DMS53 treated with DMSO at 0.1 percent for 48 hours (cell line): ENCODE results near the gene CDH12.
"Not testable (repeated sequence)": the region's sequence is repeated elsewhere in the genome, so short reads cannot be mapped to it uniquely, and the experiment has no call there.

ENCODE experiments used
- DNase-seq: peaks from one replicate; lab custom pipeline; 2025; ENCODE audit not compliant: unreplicated experiment; lab: John Stamatoyannopoulos, UW

Gene CDH12

GRCh38 chr5:22053195-22053594, 799.9 kb downstream of the CDH12 start:
- DNase-seq = no peak

GRCh38 chr5:22051881-22052280, 801.3 kb downstream of the CDH12 start:
- DNase-seq = no peak

- no peak for DNase-seq
These were observed 802.2 kb downstream of the CDH12 start for GRCh38 chr5:22050931-22051330.

- no peak for DNase-seq
These were observed 808.9 kb downstream of the CDH12 start for GRCh38 chr5:22044229-22044628.

- DNase-seq = no peak
These were observed 817.1 kb downstream of the CDH12 start for GRCh38 chr5:22036061-22036460.

GRCh38 chr5:22033066-22033465, 820.1 kb downstream of the CDH12 start:
- no peak for DNase-seq

GRCh38 chr5:22023784-22024183, 829.4 kb downstream of the CDH12 start:
- no peak for DNase-seq

- not testable (repeated sequence) for DNase-seq
These were observed 840.3 kb downstream of the CDH12 start for GRCh38 chr5:22012893-22013292.

- not testable (repeated sequence) for DNase-seq
These were observed 842.3 kb downstream of the CDH12 start for GRCh38 chr5:22010808-22011207.

- DNase-seq = not testable (repeated sequence)
These were observed 852.0 kb downstream of the CDH12 start for GRCh38 chr5:22001097-22001496.

GRCh38 chr5:21985799-21986198, 867.3 kb downstream of the CDH12 start:
- DNase-seq = not testable (repeated sequence)

GRCh38 chr5:21951571-21951970, 901.6 kb downstream of the CDH12 start:
- DNase-seq = not testable (repeated sequence)

GRCh38 chr5:21931116-21931515, 922.0 kb downstream of the CDH12 start:
- no peak for DNase-seq

GRCh38 chr5:21919414-21920022, 933.6 kb downstream of the CDH12 start:
- DNase-seq = peak; percentile 26

GRCh38 chr5:21918451-21918850, 934.7 kb downstream of the CDH12 start:
- DNase-seq = no peak

- DNase-seq = no peak
These were observed 942.4 kb downstream of the CDH12 start for GRCh38 chr5:21910731-21911130.

- DNase-seq = no peak
These were observed 957.3 kb downstream of the CDH12 start for GRCh38 chr5:21895766-21896350.

- DNase-seq = no peak
These were observed 960.0 kb downstream of the CDH12 start for GRCh38 chr5:21893161-21893560.

GRCh38 chr5:21889581-21889980, 963.6 kb downstream of the CDH12 start:
- no peak for DNase-seq

GRCh38 chr5:21882074-21882745, 970.9 kb downstream of the CDH12 start:
- no peak for DNase-seq

- DNase-seq = no peak
These were observed 973.0 kb downstream of the CDH12 start for GRCh38 chr5:21880164-21880563.

- DNase-seq = peak; percentile 26
These were observed 990.2 kb downstream of the CDH12 start for GRCh38 chr5:21862986-21863385.
